HepG2 (cell line): ENCODE measurements around the gene ZNF382.

Experiments used
- ATF3 ChIP-seq: sonication (generic); formaldehyde crosslinking; IDR thresholded peaks from 2 replicates; pipeline ENCODE4 v1.4.0; 2020; ENCODE audit warnings: missing genetic modification reagents
- ATF6 ChIP-seq: sonication (generic); formaldehyde crosslinking; conservative IDR thresholded peaks from 2 replicates; pipeline ENCODE4 v1.4.0; 2020; ENCODE audit warnings: missing genetic modification reagents
- CHCHD3 ChIP-seq: sonication (generic); formaldehyde crosslinking; IDR thresholded peaks from 2 replicates; pipeline ENCODE4 v1.8.0; 2022; ENCODE audit warnings: mild to moderate bottlenecking, missing genetic modification reagents, moderate library complexity
- CTCF ChIP-seq: sonication (generic); formaldehyde crosslinking; IDR thresholded peaks from 2 replicates; pipeline ENCODE4 v1.5.0; 2020; ENCODE audit warnings: mild to moderate bottlenecking, missing genetic modification reagents, moderate library complexity
- HMGXB4 ChIP-seq, 2 experiments: sonication (generic) in 1 of 2; formaldehyde crosslinking in 1 of 2; IDR thresholded peaks; 2 replicates each; pipeline versions ENCODE4 v1.4.0 to v1.6.1; 2018 to 2020; ENCODE audit warnings: missing genetic modification reagents in 2 of 2, borderline replicate concordance in 1 of 2, low read depth in 1 of 2, mild to moderate bottlenecking in 1 of 2, missing biosample characterization in 1 of 2
- JUND ChIP-seq: sonication (generic); formaldehyde crosslinking; IDR thresholded peaks from 2 replicates; pipeline ENCODE4 v1.8.0; 2022; ENCODE audit warnings: mild to moderate bottlenecking, missing genetic modification reagents
- PAX8 ChIP-seq: sonication (generic); formaldehyde crosslinking; IDR thresholded peaks from 2 replicates; pipeline ENCODE4 v1.8.0; 2022; ENCODE audit warnings: mild to moderate bottlenecking, missing genetic modification reagents, borderline replicate concordance
- PRDM15 ChIP-seq: sonication (generic); formaldehyde crosslinking; IDR thresholded peaks from 2 replicates; pipeline ENCODE4 v1.4.0; 2020; ENCODE audit warnings: missing genetic modification reagents
- PRPF4 ChIP-seq: fragments of 200-400 bp; formaldehyde crosslinking; IDR thresholded peaks from 2 replicates; pipeline ENCODE4 v1.6.1; 2016; ENCODE audit warnings: low read length, low read depth; ENCODE audit not compliant: poor library complexity, severe bottlenecking
- RELA ChIP-seq: sonication (generic); formaldehyde crosslinking; IDR thresholded peaks from 2 replicates; pipeline ENCODE4 v1.4.0; 2020; ENCODE audit warnings: missing genetic modification reagents
- TARDBP ChIP-seq: sonication (generic); formaldehyde crosslinking; IDR thresholded peaks from 2 replicates; pipeline ENCODE4 v1.8.0; 2022; ENCODE audit warnings: mild to moderate bottlenecking, missing genetic modification reagents
- ZNF704 ChIP-seq: sonication (generic); formaldehyde crosslinking; IDR thresholded peaks from 2 replicates; pipeline ENCODE4 v1.8.1; 2023; ENCODE audit warnings: mild to moderate bottlenecking, inconsistent platforms, moderate library complexity, missing genetic modification reagents, borderline replicate concordance
- ZNF740 ChIP-seq: sonication (generic); formaldehyde crosslinking; IDR thresholded peaks from 2 replicates; pipeline ENCODE4 v1.4.0; 2020; ENCODE audit warnings: missing genetic modification reagents
- ZNF768 ChIP-seq: sonication (generic); formaldehyde crosslinking; IDR thresholded peaks from 2 replicates; pipeline ENCODE4 v1.4.0; 2020; ENCODE audit warnings: missing genetic modification reagents

GRCh38 chr19:36574741-36575140 is 30.4 kb upstream of the ZNF382 start:
- no peak for TF ChIP-seq ZNF704 (CRISPR knock-in tag)
- TF ChIP-seq CHCHD3 (CRISPR knock-in tag) = no peak
- no peak for TF ChIP-seq PAX8 (CRISPR knock-in tag)
- TF ChIP-seq ZNF768 = no peak
- no peak for TF ChIP-seq PRPF4
- no peak for TF ChIP-seq HMGXB4 (CRISPR knock-in tag; IDR thresholded peaks at IDR 0.05; ENCODE audit: borderline replicate concordance in 1 of 2, low read depth in 1 of 2)
- TF ChIP-seq ATF6 (CRISPR knock-in tag) = no peak
- no peak for TF ChIP-seq ZNF740
- no peak for TF ChIP-seq RELA (CRISPR knock-in tag)
- no peak for TF ChIP-seq TARDBP
- TF ChIP-seq PRDM15 (CRISPR knock-in tag) = no peak
- no peak for TF ChIP-seq CTCF (CRISPR knock-in tag)
- TF ChIP-seq JUND (CRISPR knock-in tag) = no peak
- TF ChIP-seq ATF3 (CRISPR knock-in tag) = no peak
